Skeletal muscle tissue (tissue), 4 donors: ENCODE data around the gene KAT8. TPM values are rescaled to one million over a fixed set of nuclear protein-coding genes. Genes with fewer than 3 reads are reported as not detected.
"Not testable (repeated sequence)": the region's sequence is repeated elsewhere in the genome, so short reads cannot be mapped to it uniquely, and the experiment has no call there.

Experiments
- H3K27ac ChIP-seq: one replicate; pipeline ENCODE4 v1.7.0; 2013; ENCODE audit warnings: mild to moderate bottlenecking, low read depth, low read length, inconsistent platforms
- H3K27me3 ChIP-seq, 3 donors: one replicate each; pipeline ENCODE4 v1.7.0; 2013; ENCODE audit warnings: low read length in 3 of 3; ENCODE audit not compliant: control insufficient read depth in 3 of 3, insufficient read depth in 3 of 3
- H3K36me3 ChIP-seq, 3 donors: one replicate each; pipeline ENCODE4 v1.7.0; 2013; ENCODE audit warnings: low read length in 3 of 3; ENCODE audit not compliant: control insufficient read depth in 3 of 3, insufficient read depth in 3 of 3
- H3K4me1 ChIP-seq, 3 donors: one replicate each; pipeline ENCODE4 v1.7.0; 2013; ENCODE audit warnings: low read length in 3 of 3, mild to moderate bottlenecking in 3 of 3; ENCODE audit not compliant: control insufficient read depth in 3 of 3, insufficient read depth in 3 of 3
- H3K4me3 ChIP-seq, 3 donors: one replicate each; pipeline ENCODE4 v1.7.0; 2013; ENCODE audit warnings: low read length in 3 of 3
- H3K9ac ChIP-seq, 3 donors: one replicate each; pipeline ENCODE4 v1.7.0; 2013; ENCODE audit warnings: low read length in 3 of 3, mild to moderate bottlenecking in 3 of 3, moderate library complexity in 2 of 3, low read depth in 1 of 3
- H3K9me3 ChIP-seq, 3 donors: one replicate each; pipeline ENCODE4 v1.7.0; 2013; ENCODE audit warnings: low read length in 3 of 3; ENCODE audit not compliant: control insufficient read depth in 3 of 3
- total RNA-seq: library from RNA; depleted of rRNA; stranded (reverse); fragments of >200 nt; gene quantifications from one replicate; pipeline ENCODE4 v1.2.3, GENCODE V29; 2014
- donor health status: Osteomylitis.

The KAT8 gene
- total RNA-seq, 1 donor from 2014 or later = 43.3 TPM

DNA sequence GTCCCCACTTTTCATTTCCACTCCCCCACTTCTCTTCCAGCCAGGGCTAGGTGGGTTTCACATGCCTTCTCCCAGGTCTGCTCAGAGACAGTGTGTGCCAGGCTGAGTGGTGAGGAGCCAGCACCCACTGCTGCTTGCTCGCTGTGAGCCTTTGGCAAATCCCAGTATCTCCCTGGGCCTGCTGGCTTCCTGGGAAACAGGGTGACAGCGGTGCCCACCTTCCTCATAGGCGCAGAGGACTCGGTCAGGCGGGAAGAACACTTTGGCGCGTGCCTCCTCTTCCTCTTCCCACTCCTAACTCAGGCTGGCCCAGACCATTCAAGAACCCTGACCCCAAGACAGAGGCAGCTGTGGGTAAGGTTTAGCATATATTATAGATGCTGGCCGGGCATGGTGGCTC is 28.3 kb upstream of the KAT8 start:
- Histone ChIP-seq H3K36me3 (peaks cover 23 to 31% (median 24%) of the 10 kb centered on the region in 3 donors), H3K4me3 (no peak overlapping the region), H3K27ac (no peak overlapping the region), H3K9ac (peak overlapping the region in 1 of 3 donors; percentile 8), H3K9me3 (no peaks in the 10 kb centered on the region), H3K27me3 (no peaks in the 10 kb centered on the region), H3K4me1 (peaks cover 8 to 13% (median 11%) of the 10 kb centered on the region in 3 donors)

DNA sequence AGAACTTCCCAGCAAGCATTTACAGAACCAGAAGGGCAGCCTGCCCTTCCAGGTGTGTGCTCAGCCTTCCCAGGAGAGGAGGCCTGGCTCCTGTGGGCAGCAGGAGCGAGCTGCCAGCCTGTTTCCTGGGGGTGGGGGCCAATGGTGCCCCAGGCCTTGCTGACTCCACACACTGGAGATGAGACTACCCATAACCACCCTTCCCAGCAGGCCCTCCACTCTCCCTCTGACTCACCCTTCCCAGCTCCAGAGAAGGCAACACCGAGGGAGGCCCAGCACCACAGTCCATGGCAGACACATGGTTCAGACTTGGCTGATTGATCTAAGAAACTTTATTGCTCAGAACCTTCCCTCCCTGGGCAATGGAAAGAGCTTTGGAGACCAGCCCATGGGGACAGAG is 26.9 kb upstream of the KAT8 start:
- Histone ChIP-seq H3K4me3 (no peak overlapping the region), H3K4me1 (peaks cover 10 to 19% (median 16%) of the 10 kb centered on the region in 3 donors), H3K9ac (no peak overlapping the region), H3K27me3 (no peaks in the 10 kb centered on the region), H3K27ac (no peak overlapping the region), H3K9me3 (no peaks in the 10 kb centered on the region), H3K36me3 (peaks cover 16 to 26% (median 18%) of the 10 kb centered on the region in 3 donors)

DNA sequence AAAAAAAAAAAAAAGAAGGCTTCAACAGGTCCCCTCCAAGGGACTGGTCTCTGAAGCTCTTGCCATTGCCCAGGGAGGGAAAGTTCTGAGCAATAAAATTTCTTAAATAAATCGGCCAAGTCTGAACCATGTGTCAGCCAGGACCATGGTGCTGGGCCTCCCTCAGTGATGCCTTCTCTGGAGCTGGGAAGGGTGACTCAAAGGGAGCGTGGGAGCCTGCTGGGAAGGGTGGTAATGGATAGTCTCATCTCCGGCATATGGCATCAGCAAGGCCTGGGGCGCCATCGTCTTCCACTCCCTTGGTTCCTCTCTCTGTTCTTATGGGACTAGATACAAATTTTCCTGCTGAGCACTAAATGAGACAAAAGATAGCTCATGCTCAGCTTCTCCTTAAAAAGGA is 25.1 kb upstream of the KAT8 start:
- Histone ChIP-seq H3K27me3 (no peaks in the 10 kb centered on the region), H3K9me3 (no peaks in the 10 kb centered on the region), H3K4me1 (peaks cover 10 to 20% (median 16%) of the 10 kb centered on the region in 3 donors), H3K4me3 (no peak overlapping the region), H3K36me3 (peaks cover 16 to 19% (median 18%) of the 10 kb centered on the region in 3 donors), H3K9ac (no peak overlapping the region), H3K27ac (no peak overlapping the region)

DNA sequence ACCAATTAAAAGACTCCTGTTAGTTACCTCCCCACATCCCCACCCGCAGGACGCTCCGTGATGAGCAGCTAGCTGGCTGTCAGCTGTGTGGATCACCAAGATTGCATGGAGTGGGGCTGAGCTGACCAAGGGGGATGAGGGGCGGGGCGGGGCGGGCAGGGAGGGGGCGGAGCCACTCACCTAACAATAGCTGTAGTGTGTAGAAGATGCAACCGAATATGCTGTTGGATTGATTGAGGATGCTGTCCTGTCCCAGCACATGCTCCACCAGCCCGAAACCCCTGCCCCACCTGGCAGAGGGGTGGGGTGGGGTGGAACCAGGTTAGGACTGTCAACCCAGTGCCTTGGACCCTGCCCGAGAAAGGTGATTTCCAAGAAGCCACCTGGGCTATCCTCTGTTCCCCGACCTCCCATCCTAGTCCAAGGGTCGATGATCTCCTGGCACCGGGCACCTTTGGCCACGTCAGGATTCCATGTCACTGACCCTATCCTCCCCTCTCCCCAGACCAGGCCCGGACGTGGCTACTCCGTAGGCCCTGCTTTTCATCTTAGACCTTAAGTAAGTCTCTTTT is 24.2 kb upstream of the KAT8 start:
- peak overlapping the region; percentile 35 to 95 (median 48) for H3K4me3 ChIP-seq
- peaks cover 16 to 18% (median 18%) of the 10 kb centered on the region in 3 donors for H3K36me3 ChIP-seq
- H3K27ac ChIP-seq = no peak overlapping the region
- peak overlapping the region; percentile 36 to 93 (median 82) for H3K9ac ChIP-seq
- peaks cover 10 to 20% (median 16%) of the 10 kb centered on the region in 3 donors for H3K4me1 ChIP-seq
- no peaks in the 10 kb centered on the region for H3K9me3 ChIP-seq
- H3K27me3 ChIP-seq = no peaks in the 10 kb centered on the region

DNA sequence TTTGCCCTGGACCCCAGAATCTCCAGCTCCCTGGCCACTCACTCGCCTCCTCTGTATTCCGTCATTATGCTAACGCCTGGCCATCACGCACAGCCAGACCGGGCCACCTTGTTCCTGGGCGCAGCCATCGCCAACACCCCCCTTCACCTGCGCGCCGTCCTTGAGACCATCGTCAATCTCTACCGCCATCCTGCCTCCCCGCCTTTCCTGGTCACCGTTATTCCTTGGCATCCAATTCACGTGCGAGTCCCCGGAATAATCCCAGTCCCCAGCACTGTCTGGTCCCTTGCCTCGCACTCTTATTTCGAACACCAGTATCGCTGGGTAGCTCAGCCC is 23.4 kb upstream of the KAT8 start:
- peak overlapping the region; percentile 94 to 95 (median 95) for H3K4me3 ChIP-seq
- H3K27me3 ChIP-seq = no peaks in the 10 kb centered on the region
- H3K9me3 ChIP-seq = no peaks in the 10 kb centered on the region
- H3K4me1 ChIP-seq = peaks cover 10 to 20% (median 16%) of the 10 kb centered on the region in 3 donors
- peak overlapping the region; percentile 82 to 94 (median 93) for H3K9ac ChIP-seq
- peak overlapping the region; percentile 86 for H3K27ac ChIP-seq
- peaks cover 12 to 14% (median 13%) of the 10 kb centered on the region in 3 donors for H3K36me3 ChIP-seq

DNA sequence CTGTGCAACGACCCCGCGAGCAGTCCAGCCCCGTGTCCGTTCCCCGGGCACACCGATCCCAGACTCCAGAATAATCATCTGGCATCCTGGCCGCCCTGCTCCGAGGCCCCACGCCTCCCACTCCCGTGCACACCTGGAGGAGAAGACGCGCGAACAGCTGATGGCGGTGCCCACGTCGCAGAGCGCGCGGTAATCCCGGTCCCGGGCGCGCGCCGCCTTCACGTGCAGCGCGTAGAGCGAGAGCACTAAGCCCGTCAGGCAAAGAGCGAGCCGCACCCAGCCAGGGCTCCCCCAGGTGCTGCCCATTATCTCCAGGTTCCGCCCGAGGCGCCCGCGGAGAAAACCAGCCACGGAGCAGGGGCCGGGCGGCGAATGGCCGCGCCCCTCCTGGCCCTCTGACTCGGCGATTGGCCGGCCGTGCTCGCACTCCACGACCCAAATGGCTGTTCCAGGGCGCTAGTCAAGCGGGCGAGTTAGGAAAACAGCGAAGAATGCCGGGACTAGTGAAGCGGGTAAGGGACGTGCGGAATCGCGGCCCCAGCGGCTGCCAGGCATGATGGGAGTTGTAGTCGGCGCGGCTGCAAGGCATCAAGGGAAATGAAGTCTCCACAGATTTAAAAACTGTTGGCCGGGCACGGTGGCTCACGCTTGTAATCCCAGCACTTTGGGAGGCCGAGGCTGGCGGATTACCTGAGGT is 22.9 kb upstream of the KAT8 start, which contains the start of gene VKORC1:
VKORC1 (minus strand) TSS at position 374 of the 697 bp plus-strand sequence; CDS start at position 306, 68 bp downstream.
- Histone ChIP-seq H3K27me3 (no peaks in the 10 kb centered on the region), H3K9ac (peak within 1 kb of the TSS; percentile 82 to 94 (median 93)), H3K9me3 (no peaks in the 10 kb centered on the region), H3K4me1 (peaks cover 10 to 20% (median 16%) of the 10 kb centered on the region in 3 donors), H3K36me3 (peaks cover 10 to 12% (median 12%) of the 10 kb centered on the region in 3 donors), H3K4me3 (peak within 1 kb of the TSS; percentile 94 to 95 (median 95)), H3K27ac (peak within 1 kb of the TSS; percentile 86)

DNA sequence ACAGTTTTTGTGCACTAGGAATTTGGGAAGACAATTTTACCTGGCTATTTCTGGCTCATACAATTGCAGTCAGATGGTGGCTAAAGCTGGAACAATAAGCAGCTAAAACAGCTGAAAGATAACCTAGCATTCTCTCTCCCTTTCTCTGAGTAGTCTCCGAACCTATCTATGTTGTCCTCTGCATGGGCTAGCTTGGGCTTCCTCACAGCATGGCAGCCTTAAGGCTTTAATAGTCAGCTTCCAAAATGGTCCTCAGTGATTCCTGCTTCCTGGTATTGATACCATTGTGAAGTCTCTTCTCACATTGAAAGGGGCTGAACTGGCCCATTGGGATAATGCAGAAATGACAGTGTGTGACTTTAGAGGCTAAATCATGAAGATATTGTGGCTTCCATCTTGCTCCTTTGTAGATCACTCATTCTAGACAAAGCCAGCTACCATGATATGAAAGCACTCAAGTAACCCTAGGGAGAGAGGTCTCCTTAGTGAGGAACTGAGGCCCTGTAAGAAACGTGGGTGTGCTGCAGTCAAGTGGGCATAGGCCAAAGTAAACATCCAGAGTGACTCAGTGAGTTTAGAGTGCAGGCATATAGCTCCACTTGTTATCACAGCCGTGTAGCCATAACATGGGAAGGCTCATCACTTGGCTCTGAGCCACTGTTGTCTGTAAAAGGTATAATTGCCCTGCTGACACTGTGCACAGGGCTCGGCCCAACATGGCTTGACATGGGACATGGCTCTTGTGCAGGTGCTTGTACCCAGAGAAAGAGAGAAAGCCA is 17.4 kb upstream of the KAT8 start:
- Histone ChIP-seq H3K9me3 (no peaks in the 10 kb centered on the region), H3K4me1 (peaks cover 0 to 6% (median 4%) of the 10 kb centered on the region in 3 donors), H3K27ac (no peak overlapping the region), H3K27me3 (no peaks in the 10 kb centered on the region), H3K4me3 (no peak overlapping the region), H3K9ac (no peak overlapping the region), H3K36me3 (no peaks in the 10 kb centered on the region)

- H3K9me3 ChIP-seq, H3K4me1 ChIP-seq, H3K27ac ChIP-seq, H3K36me3 ChIP-seq, H3K4me3 ChIP-seq, H3K27me3 ChIP-seq, H3K9ac ChIP-seq: not testable (repeated sequence)
These were observed 16.4 kb upstream of the KAT8 start for GRCh38 chr16:31100876-31101641.

DNA sequence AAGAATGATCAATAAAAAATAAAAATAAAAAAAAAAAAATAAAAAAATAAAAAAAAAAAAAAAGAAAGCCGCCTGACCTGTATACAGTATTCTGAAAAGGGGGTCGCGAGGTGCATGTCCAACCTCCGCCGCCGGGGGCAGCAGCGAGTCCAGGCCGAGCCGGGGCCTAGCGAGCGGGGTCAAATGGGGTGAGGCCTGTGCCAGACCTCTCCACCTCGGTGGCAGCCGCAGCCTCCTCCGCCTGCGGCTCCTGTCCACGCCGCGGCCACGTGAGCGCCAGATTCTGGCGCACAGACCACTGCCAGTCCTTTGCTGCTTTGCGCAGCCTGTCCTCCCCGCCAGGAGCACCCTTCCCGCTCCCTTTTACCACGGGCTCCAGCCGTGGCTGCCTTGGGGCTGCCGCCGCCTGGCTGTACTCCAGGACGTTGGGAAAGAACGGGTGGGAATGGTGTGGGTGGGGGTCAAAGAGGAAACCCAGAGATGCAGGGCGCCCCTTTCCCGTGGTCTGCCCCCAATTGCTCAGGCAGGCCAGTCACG is 11.7 kb upstream of the KAT8 start:
- H3K27ac ChIP-seq = peak overlapping the region; percentile 58
- no peaks in the 10 kb centered on the region for H3K9me3 ChIP-seq
- H3K9ac ChIP-seq = peak overlapping the region in 2 of 3 donors; percentile 51 to 62
- H3K36me3 ChIP-seq = peaks cover 16% of the 10 kb centered on the region in 3 donors
- no peaks in the 10 kb centered on the region for H3K27me3 ChIP-seq
- H3K4me3 ChIP-seq = peak overlapping the region in 2 of 3 donors; percentile 59 to 61
- peaks cover 24 to 34% (median 28%) of the 10 kb centered on the region in 3 donors for H3K4me1 ChIP-seq
